Coronary artery (tissue), 2 donors: Measurements from ENCODE around the gene RGL4.

ENCODE experiments used
- DNase-seq: peaks from one replicate; pipeline ENCODE4 v3.0.0-alpha.2; 2017; ENCODE audit warnings: low spot score
- H3K27ac ChIP-seq, 2 donors: fragments of 200-600 bp; sonication (generic); one replicate each; pipeline ENCODE4 v1.5.1; 2016 to 2019
- H3K4me3 ChIP-seq: fragments of 200-600 bp; sonication (generic); 2 replicates; pipeline ENCODE4 v1.5.1; 2016; ENCODE audit warnings: mild to moderate bottlenecking, moderate library complexity
- CTCF ChIP-seq: fragments of 200-600 bp; sonication (generic); IDR thresholded peaks from one replicate; pipeline ENCODE4 v1.5.1; 2019; ENCODE audit warnings: antibody characterized with exemption

Gene RGL4

GRCh38 chr22:23689414-23689813 lies 1.4 kb upstream of the RGL4 start:
- Histone ChIP-seq H3K27ac (no peak overlapping the region), H3K4me3 (no peak overlapping the region)
- no peak for DNase-seq
- TF ChIP-seq CTCF = no peak

DNA sequence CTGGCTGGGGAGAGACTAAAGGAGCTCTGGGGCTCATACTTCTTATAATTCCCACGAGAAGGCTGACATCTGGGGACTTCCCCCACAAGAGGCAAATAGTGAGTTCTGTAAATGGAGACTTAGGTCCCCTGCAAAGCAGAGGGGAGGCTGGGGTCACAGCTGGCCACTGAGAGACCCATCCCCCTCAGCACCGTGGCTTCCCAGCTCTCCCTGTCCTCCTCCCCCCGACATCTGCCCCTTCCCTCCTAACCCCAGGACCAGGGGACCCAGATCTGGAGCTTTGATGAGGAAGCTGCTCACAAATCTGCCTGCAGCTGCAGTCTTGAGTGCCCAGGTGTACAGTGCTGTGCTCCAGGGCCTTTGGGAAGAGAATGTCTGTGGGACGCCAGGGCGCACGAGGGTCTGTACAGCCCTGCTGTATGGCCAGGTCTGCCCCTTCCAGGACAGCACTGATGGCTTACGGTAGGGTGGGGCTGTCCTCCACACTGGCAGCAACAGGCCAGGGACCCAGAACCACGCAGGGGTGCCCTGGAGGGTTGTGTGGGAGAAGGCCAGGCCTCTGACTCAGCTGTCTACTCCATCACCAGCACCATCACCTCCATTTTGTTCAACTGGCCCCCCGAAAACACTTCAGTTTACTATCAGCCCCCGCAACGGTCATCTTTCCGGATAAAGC lies 1.1 kb downstream of the RGL4 start:
- no peak overlapping the region for H3K27ac ChIP-seq
- TF ChIP-seq CTCF = no peak
- no peak for DNase-seq
- H3K4me3 ChIP-seq = no peak overlapping the region

GRCh38 chr22:23692598-23693291 lies 1.9 kb downstream of the RGL4 start:
- DNase-seq = no peak
- H3K4me3 ChIP-seq = no peak overlapping the region
- TF ChIP-seq CTCF = no peak
- H3K27ac ChIP-seq = no peak overlapping the region

DNA sequence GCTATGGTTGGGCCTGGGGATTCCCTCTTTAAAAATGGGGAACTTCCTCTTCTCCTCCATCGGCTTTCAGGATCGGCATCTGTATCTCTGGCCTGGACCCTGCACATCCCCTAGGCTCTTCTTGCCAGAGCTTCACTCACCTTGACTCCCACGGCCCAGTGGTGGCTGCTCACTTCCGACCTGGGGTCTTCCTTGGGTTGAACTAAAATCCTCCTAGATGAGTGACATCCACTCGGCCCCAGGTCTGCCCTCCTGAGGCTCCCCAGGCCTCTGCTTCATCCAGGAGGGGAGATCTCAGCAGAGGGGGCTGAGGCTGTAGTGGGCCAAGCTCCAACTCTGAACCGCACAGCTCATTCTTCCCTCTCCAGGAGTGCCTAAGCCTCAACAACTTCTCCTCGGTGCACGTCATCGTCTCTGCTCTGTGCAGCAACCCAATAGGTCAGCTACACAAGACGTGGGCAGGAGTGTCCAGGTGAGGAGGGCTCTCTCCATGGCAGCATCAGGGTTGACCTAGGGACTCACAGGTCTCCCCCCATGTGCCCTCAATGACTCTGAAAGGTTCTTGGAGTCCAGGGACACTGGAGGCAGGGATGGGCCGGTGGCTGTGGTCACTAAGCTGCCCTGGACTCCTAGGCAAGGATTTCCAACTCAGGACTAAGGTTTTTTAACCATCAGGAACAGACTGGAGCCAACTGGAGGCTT lies 3.3 kb downstream of the RGL4 start:
- DNase-seq = no peak
- H3K4me3 ChIP-seq = no peak overlapping the region
- H3K27ac ChIP-seq = no peak overlapping the region
- no peak for TF ChIP-seq CTCF

DNA sequence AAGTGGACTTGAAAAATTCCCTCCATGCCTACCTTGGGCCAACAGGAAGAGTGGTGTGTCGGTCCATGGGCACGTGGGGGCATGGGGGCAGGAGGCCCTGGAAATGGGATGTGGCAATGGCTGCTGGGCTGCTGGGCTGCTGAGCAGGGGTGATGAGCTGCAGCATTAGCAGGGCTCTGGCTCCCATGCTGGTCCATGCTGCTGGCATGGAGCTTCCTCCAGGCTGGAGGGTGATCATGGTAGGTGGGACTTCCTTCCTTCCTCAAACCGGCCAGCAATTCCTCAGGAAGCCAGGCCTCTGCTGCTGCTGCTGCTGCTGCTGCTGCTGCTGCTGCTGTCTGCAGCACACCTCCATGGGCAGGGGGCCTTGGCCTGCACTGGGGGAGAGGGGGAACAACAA lies 4.3 kb downstream of the RGL4 start:
- no peak overlapping the region for H3K4me3 ChIP-seq
- no peak for TF ChIP-seq CTCF
- no peak for DNase-seq
- no peak overlapping the region for H3K27ac ChIP-seq

GRCh38 chr22:23695571-23696325 lies 4.9 kb downstream of the RGL4 start:
- Histone ChIP-seq H3K27ac (no peak overlapping the region), H3K4me3 (no peak overlapping the region)
- TF ChIP-seq CTCF = no peak
- no peak for DNase-seq
